Calu3 (cell line): ENCODE results near the gene TMEM150C. TPM values are rescaled to one million over a fixed set of nuclear protein-coding genes. Genes with fewer than 3 reads are reported as not detected.
"Not testable (repeated sequence)": the region's sequence is repeated elsewhere in the genome, so short reads cannot be mapped to it uniquely, and the experiment has no call there.

Experiments
- BruUV-seq: library from RNA; stranded (reverse); fragments of 400-500 nt; replicated peaks from 2 replicates; lab custom pipeline; 2021; lab: Mats Ljungman, UMichigan
- CTCF ChIA-PET: fragments of 300-600 bp; sonication (Branson Sonifier 250); formaldehyde crosslinking; loops from one replicate; lab custom pipeline; 2022; ENCODE audit warnings: antibody characterized with exemption; lab: Charles Lee
- DNase-seq: peaks from one replicate; pipeline ENCODE4 v3.0.0; 2022
- H3K27ac Mint-ChIP-seq: one replicate; pipeline ENCODE4 v1.8.0; 2022; ENCODE audit warnings: mixed read lengths; ENCODE audit not compliant: unreplicated experiment
- H3K27me3 Mint-ChIP-seq: one replicate; pipeline ENCODE4 v1.8.0; 2022; ENCODE audit warnings: mixed read lengths; ENCODE audit not compliant: unreplicated experiment
- H3K36me3 Mint-ChIP-seq: one replicate; pipeline ENCODE4 v1.8.0; 2022; ENCODE audit warnings: mild to moderate bottlenecking, moderate library complexity, mixed read lengths; ENCODE audit not compliant: insufficient read depth, unreplicated experiment
- H3K4me1 Mint-ChIP-seq: one replicate; pipeline ENCODE4 v1.8.0; 2022; ENCODE audit warnings: mild to moderate bottlenecking, low read depth, mixed read lengths; ENCODE audit not compliant: unreplicated experiment
- H3K4me3 Mint-ChIP-seq: one replicate; pipeline ENCODE4 v1.8.0; 2022; ENCODE audit warnings: mild to moderate bottlenecking, low read depth, moderate library complexity, mixed read lengths; ENCODE audit not compliant: unreplicated experiment
- H3K9me3 Mint-ChIP-seq: one replicate; pipeline ENCODE4 v1.8.0; 2022; ENCODE audit warnings: low read depth, mixed read lengths; ENCODE audit not compliant: unreplicated experiment
- intact Hi-C: fragments of 100-400 bp; cut with micrococcal nuclease; formaldehyde crosslinking; loops from one replicate; pipeline ENCODE4 v1.10.0; 2022; ENCODE audit not compliant: unreplicated experiment
- total RNA-seq: library from RNA; stranded (reverse); gene quantifications from 2 replicates; pipeline ENCODE4 v1.2.3, GENCODE V29; 2022
- TF ChIP-seq, protein P1 (sequence below): fragments of 200-600 bp; IDR thresholded peaks from one replicate; pipeline ENCODE4 v1.8.0; 2022; ENCODE audit warnings: antibody characterized with exemption; ENCODE audit not compliant: unreplicated experiment

Gene TMEM150C
- total RNA-seq, 1 experiment from 2014 or later, result 1.4 TPM

DNA sequence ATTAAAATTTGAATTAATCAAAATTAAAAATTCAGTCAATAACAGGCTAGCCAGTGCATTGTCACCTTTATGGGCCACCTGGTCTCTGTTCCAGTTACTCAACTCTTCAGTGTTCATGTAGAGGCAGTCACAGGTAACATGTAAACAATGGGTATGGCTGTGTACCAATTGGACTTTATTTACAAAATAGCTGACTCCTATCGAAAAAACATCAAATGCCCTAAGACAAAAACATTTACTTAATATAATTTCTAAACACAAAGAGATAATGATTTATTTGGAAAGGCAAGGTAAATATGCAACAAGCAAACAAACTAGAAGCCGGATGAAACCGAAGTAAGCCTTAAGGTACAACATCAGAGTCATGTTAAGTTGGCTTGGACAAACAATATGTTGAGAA is 8.8 kb downstream of the TMEM150C start:
- H3K4me1 Mint-ChIP-seq, result no peaks in the 10 kb centered on the region
- DNase-seq, result no peak
- H3K27me3 Mint-ChIP-seq, result no peaks in the 10 kb centered on the region
- intact Hi-C loops, result no loop called here
- CTCF ChIA-PET, result no interaction called here
- no peak overlapping the region for H3K27ac Mint-ChIP-seq
- no peaks in the 10 kb centered on the region for H3K9me3 Mint-ChIP-seq
- H3K36me3 Mint-ChIP-seq, result no peaks in the 10 kb centered on the region
- BruUV-seq, result no TSS peak
- TF ChIP-seq, protein P1, sequence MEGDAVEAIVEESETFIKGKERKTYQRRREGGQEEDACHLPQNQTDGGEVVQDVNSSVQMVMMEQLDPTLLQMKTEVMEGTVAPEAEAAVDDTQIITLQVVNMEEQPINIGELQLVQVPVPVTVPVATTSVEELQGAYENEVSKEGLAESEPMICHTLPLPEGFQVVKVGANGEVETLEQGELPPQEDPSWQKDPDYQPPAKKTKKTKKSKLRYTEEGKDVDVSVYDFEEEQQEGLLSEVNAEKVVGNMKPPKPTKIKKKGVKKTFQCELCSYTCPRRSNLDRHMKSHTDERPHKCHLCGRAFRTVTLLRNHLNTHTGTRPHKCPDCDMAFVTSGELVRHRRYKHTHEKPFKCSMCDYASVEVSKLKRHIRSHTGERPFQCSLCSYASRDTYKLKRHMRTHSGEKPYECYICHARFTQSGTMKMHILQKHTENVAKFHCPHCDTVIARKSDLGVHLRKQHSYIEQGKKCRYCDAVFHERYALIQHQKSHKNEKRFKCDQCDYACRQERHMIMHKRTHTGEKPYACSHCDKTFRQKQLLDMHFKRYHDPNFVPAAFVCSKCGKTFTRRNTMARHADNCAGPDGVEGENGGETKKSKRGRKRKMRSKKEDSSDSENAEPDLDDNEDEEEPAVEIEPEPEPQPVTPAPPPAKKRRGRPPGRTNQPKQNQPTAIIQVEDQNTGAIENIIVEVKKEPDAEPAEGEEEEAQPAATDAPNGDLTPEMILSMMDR, result no peak
- H3K4me3 Mint-ChIP-seq, result no peak overlapping the region

DNA sequence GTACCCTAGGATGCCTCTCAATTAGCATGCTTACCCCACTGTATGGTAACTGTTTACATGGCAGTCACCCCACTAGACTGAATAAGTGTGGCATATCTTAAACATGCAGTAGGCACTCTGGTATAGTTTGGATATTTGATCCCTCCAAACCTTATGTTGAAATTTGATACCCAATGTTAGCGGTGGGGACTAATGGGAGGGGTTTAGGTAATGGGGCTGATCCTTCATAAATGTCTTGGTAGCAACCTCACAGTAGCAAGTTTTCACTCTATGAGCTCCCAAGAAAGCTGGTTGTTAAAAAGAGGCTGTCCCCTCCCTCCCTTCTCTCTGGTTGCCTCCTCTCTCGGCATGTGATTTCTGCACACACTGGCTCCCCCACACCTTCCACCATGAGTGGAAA is 10.1 kb downstream of the TMEM150C start:
- Mint-ChIP-seq H3K27me3 (no peaks in the 10 kb centered on the region), H3K36me3 (no peaks in the 10 kb centered on the region), H3K4me3 (no peak overlapping the region)

DNA sequence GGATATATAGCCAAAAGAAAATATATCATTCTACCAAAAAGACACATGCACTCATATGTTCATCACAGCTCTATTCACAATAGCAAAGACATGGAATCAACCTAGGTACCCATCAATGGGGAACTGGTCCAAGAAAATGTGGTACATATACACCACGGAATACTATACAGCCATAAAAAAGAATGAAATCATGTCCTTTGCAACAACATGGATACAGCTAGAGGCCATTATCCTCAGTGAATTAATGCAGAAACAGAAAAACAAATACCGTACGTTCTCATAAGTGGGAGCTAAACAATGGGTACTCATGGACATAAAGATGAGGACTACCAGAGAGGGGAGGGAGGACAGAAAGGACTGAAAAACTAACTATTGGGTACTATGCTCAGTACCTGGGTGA is 13.9 kb downstream of the TMEM150C start:
- BruUV-seq, H3K9me3 Mint-ChIP-seq, intact Hi-C loops, H3K4me1 Mint-ChIP-seq, H3K27me3 Mint-ChIP-seq, CTCF ChIA-PET, H3K27ac Mint-ChIP-seq, DNase-seq, H3K4me3 Mint-ChIP-seq, H3K36me3 Mint-ChIP-seq: not testable (repeated sequence)

More for the DNA sequence above, 10.1 kb downstream of the TMEM150C start:
- no peak for DNase-seq
- H3K9me3 Mint-ChIP-seq, result no peaks in the 10 kb centered on the region
- CTCF ChIA-PET, result no interaction called here
- H3K4me1 Mint-ChIP-seq, result no peaks in the 10 kb centered on the region
- intact Hi-C loops, result no loop called here
- no peak overlapping the region for H3K27ac Mint-ChIP-seq
- no TSS peak for BruUV-seq
- TF ChIP-seq, protein P1, result no peak

DNA sequence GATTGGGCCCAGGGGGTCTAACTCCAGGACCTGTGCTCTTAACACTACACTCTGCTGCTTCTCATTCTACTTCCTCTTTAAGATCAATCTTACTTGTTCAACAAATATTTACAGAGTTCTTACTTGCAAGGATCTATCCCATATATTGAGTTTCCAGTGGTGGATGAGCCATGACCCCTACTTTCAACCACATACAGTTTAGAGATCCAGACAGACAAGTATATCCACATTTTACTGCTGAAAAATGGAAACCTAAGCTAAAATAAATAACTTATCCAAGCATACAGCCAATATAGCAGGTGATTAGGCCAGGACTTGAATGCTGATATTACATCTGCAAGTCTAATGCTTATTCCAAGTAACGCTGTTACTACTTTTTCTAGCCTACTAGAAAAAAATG is 18.7 kb downstream of the TMEM150C start:
- H3K4me3 Mint-ChIP-seq, result no peak overlapping the region
- DNase-seq, result no peak
- BruUV-seq, result no TSS peak
- TF ChIP-seq, protein P1, result no peak
- no peaks in the 10 kb centered on the region for H3K4me1 Mint-ChIP-seq
- H3K27me3 Mint-ChIP-seq, result no peaks in the 10 kb centered on the region
- intact Hi-C loops, result no loop called here
- H3K27ac Mint-ChIP-seq, result no peak overlapping the region
- H3K9me3 Mint-ChIP-seq, result no peaks in the 10 kb centered on the region
- CTCF ChIA-PET, result interaction anchor here (0.9 kb wide), 1 partner anchor 11 kb away, joined by 3 read pairs; no protein-coding TSS in a partner anchor
- no peaks in the 10 kb centered on the region for H3K36me3 Mint-ChIP-seq

DNA sequence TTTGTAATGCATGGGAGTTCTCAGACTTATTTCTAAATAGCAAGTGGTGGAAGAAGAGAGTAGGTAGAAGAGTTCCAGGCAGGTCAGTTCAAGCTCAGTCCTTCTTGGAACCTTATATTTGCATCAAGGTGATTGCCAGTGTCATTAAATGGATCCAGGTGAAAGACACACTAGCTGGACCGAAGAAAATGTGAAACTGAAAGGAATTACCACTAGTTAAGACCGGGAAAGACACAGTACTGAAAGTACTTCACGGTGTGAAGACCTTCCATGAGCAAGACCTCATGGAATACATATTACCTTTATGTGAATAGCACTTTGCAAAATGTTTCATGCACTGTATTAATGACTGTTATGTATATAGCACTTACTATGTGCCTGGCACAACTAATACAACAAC is 19.1 kb downstream of the TMEM150C start:
- H3K4me1 Mint-ChIP-seq, result no peaks in the 10 kb centered on the region
- CTCF ChIA-PET, result interaction anchor here (0.9 kb wide), 1 partner anchor 11 kb away, joined by 3 read pairs; no protein-coding TSS in a partner anchor
- BruUV-seq, result no TSS peak
- intact Hi-C loops, result no loop called here
- no peaks in the 10 kb centered on the region for H3K27me3 Mint-ChIP-seq
- no peak overlapping the region for H3K4me3 Mint-ChIP-seq
- H3K9me3 Mint-ChIP-seq, result no peaks in the 10 kb centered on the region
- TF ChIP-seq, protein P1, result no peak
- no peak for DNase-seq
- H3K36me3 Mint-ChIP-seq, result no peaks in the 10 kb centered on the region
- H3K27ac Mint-ChIP-seq, result no peak overlapping the region
